HCEC 1CT (cell line): Measurements from ENCODE around the gene FANCM.
"Not testable (repeated sequence)": the region's sequence is repeated elsewhere in the genome, so short reads cannot be mapped to it uniquely, and the experiment has no call there.

Source experiments
- DNase-seq: peaks from one replicate; pipeline ENCODE4 v3.0.0-alpha.2; 2017

The FANCM gene

DNA sequence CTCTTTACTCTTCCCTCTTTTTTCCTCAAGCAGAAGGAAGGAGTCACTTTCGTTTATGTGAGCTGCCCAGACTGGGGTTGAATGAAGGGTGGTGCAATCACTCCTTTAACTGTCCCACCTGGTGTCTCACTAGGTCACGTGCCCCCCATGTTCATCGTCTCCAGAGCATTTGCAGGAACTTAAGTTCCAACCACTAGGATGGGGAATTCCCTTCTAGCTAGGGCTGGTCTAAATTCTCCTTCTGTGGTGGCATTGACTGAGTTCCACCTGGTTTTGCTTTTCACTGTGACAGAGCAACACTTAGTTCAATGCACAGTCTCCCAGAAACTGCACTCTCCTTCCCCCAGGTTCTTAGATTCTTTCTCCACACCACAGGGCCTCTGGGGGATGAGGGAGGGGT lies 9.5 kb downstream of the FANCM start:
- no peak for DNase-seq

DNA sequence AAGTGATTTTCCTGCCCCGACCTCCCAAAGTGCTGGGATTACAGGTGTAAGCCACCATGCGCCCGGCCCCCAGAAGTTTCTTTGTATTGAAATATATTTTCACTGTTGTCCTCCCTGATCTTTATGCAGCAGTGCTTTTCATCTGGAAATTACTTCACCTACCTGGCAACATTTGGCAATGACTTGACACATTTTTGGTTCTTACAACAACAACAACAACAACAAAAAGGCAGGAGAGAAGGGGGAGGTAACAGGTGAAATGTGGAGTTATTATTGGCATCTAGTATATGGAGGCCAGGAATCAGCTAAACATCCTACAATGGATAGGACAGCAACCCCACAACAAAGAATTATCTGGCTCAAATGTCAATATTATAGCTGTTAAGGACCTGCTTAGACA lies 13.9 kb downstream of the FANCM start:
- DNase-seq, result no peak

DNA sequence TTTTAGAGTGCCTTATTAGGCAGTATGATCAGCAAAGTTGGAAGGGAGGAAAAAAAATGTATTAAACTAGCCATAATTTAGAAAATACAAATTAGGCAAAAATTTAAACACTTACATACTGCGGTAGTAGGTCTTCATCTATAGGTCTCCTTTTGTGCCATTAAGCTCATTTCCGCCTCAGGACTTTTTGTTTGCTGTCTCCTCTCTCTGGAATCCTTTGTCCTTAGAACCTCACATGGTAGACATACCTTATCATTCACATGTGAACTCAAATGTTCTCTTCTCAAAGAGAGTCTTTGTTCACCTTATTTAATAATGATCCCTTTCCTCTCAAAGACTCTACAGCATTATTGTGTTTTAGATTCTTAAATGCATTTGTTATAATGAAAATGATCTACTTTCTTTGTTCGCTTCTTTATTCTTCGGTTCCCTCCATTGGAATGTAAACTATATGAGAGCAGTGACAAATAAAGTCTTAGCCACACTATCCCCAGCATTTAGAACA lies 14.7 kb downstream of the FANCM start:
- DNase-seq, result no peak

DNA sequence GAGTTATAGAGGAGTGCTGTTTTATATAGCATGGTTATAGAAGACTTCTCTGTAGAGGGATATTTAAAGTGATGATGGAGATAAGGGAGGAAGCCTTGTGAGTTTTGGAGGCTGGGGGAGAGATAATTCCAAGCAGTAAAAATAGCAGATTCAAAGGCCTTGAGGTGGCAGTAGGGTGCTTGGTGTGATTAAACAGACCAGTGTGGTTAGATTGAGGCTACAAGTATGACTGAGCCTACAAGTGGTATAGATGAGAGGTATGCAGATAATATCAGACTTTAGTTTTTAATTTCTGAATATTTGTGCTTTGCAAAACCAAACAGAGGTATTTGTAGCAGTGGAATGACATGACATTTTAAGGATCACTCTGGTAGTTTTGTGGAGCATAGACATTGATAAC lies 20.3 kb downstream of the FANCM start:
- peak; percentile 12 for DNase-seq

DNA sequence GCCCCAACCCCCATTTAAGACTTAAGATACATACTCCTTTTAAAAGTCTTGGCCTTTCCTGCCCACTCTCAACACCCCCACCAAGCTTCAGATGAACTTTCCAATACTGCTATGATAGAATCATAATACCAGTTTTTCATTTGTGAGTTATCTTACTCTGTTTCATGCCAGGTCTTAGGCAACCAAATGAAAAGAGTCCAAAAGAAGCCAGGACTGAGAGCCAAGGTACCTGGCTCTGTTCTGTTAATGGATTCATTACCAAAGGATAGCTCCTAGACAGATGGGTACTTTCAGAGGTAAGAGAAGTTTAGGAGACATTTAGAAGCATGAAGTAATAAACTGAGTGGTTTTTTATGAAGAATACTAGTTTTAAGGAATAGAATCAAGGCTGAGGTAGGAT lies 34.2 kb downstream of the FANCM start:
- no peak for DNase-seq

DNA sequence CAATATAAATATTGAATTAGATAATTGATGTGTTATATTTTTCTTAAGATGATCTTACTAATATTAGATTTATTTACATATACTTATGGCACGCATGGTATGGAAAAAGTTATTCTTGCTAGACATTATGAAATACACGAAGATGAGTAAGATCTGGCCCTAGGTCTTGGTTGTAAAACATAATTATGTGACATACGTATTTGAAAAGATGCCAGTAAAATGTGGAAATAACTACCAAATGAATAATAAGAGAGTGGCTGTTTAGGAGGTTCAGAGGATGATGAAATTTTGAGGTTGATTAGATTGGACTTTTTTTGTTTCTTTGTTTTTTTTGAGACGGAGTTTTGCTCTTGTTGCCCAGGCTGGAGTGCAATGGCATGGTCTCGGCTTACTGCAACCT lies 41.3 kb downstream of the FANCM start:
- peak; percentile 97 for DNase-seq

DNA sequence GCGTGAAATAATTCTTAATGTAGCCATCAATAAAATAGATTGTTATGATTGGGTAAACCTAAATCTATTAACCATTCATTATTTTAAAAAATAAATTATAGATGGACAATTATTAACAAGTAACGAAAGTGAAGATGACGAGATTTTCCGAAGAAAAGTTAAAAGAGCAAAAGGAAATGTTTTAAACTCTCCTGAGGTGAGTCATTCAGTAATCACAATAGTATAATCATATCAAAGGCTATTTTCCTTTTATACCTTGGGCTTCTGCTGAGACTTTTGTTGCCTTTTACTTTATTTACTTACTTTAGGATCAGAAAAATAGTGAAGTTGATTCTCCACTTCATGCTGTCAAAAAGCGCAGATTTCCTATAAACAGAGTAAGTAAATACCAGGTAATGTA lies 45.6 kb downstream of the FANCM start:
- peak; percentile 15 for DNase-seq

DNA sequence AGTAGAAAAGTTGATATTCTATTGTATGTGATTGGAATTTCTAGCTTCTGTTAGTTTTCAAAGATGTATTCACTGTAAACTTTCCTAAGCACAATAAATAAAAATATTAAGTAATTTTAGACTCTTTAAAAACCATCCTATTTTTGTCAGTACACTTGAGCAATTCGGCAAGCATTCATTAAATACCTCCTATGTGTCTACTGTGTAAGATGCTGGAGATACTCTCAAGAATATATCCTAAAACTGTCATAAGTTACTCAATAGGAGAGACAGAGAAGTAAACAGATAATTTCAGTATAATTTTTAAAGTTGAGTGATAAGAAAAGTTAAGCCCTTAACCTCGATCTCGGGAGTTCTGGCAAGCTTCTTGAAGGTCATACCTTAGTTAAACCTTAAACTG lies 46.1 kb downstream of the FANCM start:
- no peak for DNase-seq

DNA sequence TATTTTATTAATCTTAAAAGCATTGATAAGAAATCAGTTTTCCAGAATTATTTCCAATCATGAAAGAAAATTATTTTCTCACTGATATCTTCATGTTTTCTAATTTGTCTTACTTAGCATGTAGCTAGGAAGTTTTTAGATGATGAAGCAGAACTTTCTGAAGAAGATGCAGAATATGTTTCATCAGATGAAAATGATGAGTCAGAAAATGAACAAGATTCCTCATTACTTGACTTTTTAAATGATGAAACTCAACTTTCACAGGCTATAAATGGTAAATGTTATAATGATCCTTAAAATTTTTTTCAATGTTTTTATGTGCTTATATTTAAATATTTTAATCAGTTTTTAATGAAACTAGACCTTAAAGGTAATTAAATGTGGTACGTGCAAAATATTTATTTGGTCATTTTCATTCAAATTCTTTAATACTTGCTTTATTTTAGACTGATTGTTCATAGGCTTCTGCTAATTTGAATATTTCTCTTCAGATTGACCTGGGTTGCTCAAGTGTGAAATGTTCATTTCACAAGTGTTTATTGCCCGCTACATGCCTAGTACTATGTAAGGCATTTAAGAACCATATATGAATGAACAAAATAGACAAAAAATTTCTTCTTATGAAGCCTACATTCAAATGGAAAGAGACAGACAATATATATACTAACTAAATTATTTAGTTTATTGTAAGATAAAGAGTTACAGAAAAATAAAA lies 49.5 kb downstream of the FANCM start:
- peak; percentile 22 for DNase-seq

DNA sequence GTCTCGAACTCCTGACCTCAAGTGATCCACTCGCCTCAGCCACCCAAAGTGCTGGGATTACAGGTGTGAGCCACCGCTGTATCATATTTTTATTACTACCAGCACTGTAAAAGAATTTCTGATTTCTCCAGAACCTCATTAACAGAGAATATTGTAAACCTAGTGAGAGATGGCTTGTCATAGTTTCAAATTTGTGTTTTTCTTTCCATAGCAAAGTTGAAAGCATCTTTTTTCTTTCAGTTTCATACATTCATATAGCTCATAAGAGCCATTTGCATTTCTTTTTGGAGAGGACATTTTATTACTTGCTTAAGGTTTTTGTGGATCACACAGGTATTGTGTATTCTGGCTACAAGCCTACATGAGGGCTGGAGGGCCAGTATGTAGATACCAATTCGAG lies 59.2 kb downstream of the FANCM start:
- no peak for DNase-seq

DNA sequence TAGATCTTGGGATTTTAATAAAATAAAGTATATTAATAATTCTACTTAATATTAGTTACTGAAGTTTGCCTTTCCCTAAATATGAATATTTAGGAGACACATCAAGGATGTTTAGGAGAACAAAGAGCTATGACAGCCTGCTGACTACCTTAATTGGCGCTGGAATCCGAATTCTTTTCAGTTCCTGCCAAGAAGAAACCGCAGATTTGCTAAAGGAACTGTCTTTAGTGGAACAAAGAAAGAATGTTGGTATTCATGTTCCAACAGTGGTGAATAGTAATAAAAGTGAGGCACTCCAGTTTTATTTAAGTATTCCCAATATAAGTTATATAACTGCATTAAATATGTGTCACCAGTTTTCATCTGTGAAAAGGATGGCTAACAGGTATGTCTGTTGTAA lies 62.8 kb downstream of the FANCM start:
- DNase-seq, result peak; percentile 43

DNA sequence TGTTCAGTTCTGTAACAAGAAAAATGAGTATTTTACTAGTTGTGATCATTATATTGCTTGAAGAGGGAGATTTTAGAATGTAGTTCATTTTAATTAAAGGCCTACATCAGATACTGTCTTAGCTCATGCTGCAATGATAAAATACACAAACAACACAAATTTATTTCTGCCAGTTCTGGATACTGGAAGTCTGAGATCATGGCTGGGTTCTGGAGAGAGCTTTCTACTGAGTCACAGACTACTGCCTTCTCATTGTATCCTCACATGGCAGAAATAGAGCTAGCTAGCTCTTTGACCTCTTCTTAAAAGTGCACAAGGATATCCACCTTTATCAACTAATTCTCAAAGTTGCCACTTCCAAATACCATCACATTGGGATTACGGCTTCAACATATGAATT lies 63.5 kb downstream of the FANCM start:
- DNase-seq, result peak; percentile 58

DNA sequence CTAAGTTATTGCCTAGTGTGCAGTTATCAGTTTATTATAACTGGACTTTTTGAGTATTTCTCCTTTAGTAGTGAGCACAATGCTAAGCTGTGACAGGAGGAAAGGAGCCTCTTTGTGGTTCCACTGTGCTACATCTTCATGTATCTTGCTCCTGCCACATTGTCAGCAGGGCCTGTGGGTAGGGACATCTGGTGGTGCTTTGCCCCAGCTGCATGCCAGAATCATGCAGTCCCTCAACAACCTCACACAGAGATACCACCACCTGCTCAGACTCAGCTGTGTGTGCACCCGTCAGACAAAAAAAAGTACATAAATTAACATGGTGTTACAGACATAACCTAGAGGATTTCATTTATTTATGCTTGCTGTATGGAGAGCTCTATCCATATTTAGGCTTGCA lies 66.2 kb downstream of the FANCM start:
- DNase-seq, result peak; percentile 34

DNA sequence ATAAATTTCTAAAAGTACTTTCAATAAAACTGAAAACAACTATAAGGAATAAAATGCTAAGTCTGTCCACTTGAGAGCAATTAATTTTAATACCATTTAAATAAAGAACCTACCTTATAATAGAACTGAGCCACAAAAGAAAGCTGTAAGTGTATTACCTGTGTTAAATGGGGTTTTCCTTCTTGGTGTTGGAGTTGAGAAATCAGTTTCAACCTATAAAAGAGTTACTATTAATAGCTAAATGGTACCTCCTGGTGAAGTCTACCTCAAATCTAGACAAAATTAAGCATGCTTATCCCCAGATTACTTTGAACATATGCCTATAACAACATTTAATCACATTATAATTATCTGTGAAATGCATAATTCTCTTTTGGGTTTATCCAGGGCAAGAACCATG lies 68.5 kb downstream of the FANCM start:
- no peak for DNase-seq

DNA sequence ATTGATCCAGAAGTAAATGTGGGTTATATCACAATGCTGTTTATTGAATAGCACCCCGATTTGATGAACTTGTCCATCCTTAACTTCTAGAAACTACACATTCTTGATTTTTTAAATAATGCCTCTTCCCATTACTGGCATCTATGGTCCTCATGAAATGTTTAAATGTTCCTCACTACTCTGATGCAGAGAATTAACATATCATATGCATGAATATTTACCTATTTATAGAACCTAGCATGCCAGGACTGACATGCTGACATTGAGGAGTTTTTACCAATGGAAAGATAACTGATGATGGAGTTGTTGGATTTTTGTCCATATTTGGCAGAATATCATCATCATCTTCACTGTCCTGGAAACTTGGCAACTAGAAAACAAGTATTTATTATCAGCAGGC lies 74.4 kb downstream of the FANCM start:
- no peak for DNase-seq

DNA sequence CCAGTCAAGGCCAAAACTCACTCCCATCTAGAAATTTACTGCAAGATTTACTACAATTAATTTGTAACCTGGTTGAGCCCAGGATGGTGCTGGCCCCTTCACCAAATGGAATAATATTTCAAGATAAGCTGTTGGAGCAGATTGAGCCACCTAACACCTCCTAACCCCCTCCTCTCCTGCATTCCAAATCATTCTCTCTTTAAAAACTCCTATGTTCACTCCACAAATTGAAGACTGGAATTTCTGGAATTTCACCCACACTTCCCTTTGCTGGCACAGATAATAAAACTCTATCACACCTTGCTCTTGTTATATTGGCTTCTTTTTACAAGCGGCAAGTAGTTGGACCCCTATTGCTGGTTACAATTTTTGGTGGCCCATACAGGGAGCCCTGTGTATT lies 75.6 kb downstream of the FANCM start:
- DNase-seq, result no peak

DNA sequence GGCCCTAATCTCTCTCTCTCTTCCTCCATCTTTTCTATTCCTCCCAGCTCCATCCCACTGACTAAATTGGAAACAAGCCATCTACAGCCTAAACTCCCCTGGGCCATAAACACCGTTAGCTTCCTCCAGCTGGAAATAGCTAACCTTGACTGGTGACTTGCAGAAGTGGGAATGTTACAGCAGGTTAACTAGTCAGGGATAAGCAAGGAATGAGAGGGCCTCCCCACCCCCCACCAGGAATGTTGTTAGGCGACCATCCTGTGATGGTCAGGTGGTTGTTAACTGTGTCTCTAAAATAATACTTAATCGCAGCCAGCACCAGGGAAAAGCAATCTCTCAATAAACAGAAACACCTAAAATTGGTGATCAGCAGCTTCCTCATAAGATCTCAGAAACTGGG lies 76.5 kb downstream of the FANCM start:
- DNase-seq, result no peak

DNA sequence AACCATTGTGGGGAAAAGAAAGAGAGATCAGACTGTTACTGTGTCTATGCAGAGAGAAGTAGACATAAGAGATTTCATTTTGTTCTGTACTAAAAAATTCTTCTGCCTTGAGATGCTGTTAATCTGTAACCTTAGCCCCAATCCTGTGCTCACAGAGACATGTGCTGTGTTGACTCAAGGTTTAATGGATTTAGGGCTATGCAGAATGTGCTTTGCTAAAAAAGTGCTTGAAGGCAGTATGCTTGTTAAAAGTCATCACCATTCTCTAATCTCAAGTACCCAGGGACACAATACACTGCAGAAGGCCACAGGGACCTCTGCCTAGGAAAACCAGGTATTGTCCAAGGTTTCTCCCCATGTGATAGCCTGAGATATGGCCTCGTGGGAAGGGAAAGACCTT lies 78.0 kb downstream of the FANCM start:
- not testable (repeated sequence) for DNase-seq

DNA sequence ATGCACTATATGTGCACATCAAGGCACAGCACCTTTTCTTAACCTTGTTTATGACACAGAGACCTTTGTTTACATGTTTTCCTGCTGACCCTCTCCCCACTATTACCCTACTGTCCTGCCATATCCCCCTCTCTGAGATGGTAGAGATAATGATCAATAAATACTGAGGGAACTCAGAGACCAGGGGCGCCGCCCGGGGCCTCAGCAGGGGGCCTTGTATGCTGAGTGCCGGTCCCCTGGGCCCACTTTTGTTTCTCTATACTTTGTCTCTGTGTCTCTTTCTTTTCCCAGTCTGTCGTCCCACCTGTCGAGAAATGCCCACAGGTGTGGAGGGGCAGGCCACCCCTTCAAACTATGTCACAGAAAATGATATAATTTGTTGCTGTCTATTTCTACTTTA lies 78.6 kb downstream of the FANCM start:
- DNase-seq, result not testable (repeated sequence)

DNA sequence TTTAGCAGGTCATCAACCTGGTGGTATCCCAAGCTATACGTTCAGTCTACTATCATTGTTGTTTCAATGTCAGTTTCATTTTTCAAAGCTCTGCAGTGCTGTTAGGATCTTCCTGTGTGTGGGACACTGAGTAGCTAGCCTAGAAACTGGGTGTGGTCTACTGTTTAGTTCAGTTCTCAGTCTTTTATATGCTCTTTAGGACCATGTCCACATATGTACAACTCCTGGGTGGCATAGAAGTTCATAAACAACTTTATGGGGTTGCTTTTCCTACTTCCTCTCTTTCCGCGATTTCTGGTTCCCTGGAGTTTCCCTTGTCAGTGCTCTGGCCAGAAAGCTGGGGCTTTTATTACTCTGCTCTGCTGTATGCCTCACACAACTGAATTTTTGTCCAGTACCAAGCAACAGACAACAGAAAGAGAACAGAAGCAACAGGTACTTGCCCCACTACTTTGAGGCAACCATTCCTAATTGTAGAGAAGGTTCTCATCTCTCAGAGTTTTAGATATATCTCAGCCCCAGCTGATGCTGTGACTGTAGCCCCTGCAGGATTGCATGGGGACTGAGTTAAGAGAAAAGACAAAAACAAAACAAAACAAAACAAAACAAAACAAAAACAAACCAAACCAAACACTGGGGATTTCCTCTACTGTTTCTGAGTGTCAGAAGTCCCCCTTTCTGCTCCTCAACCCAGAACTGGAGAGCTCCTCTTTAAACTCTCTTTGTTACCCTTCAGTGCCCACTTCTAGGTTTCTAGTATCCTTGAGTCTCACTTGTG lies 86.9 kb downstream of the FANCM start:
- DNase-seq, result no peak

DNA sequence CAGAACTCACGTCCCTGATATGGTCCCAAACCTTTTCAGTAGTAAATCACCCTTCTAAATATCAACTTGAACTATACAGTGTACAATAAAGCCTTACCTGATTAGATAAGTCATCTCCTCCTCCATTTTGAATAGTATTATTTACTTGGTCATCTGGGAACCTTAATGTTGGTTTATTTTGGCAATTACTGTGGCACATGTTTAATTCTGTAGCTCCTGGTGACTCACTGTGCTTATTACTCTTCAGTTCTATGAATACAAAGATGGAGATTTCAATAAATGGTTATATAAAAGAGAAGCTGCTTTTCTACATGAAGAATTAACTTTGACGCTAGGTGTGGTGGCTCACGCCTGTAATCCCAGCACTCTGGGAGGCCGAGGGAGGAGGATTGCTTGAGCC lies 91.8 kb downstream of the FANCM start:
- DNase-seq, result no peak

DNA sequence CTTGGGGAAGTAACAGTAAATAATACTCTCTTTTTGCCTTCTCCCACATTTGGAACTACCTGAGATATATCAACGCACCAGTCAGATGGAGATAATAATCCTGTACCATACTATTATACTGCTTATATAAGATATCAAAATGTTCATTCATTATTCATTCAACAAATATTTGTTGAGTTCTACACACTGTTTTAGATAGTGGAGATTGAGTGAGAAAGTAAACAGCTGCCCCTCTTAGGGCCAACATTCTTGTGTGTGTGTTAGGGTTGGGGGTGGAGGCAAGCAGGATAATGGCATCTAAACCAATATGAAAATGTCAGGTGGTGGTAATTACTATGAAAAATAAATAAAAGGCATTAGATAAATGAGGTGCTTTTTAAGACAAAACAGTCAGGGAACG lies 103.3 kb downstream of the FANCM start:
- no peak for DNase-seq

DNA sequence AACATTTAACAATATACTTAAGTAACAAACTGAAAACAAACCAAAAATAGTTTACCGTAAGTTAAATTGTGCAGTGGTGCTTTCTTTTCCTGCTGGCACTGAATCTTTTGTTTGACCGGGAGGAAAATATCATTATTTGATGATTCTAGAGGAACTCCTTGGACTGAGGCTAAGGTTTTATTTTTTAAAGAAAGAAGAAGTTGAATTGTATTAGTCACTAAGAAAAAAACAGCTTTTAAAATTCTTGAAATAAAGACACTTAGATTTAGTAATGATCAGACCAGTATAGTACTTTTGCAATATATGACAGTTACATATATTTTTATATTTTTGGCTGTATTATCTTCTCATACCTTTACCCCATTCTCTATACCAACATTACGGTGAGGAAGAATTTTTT lies 107.0 kb downstream of the FANCM start:
- DNase-seq, result no peak

DNA sequence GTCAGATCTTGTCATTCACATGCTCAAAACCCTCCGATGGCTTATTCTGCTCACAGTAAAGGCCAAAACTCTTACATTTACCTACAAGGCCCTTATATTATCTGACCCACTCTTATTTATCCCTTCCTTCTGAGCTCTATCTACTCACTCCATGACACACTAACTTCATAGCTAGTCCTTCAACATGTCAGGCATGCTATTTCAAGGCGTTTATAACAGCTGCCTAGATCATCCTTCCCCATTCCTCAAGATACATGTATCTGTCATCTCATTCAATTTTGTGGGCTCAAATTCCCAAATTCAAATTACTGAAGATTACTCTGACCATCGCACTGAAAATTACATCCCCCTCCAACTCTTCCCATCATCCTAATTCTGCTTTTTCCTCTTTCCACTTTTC lies 110.4 kb downstream of the FANCM start:
- no peak for DNase-seq

DNA sequence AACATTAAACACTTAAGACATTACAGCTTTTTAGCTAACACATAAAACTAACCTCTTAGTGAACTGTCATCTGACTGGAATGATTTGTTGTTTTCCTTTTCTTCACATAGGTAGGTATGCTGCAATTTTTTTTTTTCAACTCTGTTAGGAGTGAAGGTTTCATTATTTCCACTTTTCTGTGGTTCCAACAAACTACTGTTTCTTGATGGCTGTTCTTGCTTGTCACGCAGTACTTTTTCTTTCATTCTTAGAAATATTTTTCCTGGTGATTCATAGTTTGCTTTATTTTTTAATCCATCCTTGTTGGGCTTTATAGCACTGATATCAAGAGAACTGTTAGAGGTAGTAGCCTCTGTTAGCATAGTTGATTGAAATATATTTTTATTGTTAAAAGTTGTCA lies 111.0 kb downstream of the FANCM start:
- DNase-seq, result no peak
